ENCODE results near the gene ZBTB38.

- TF ChIP-seq CTCF (conservative IDR thresholded peaks at IDR 0.05 in 1 of 2, IDR thresholded peaks at IDR 0.05 in 1 of 2; ENCODE audit: low read depth in 1 of 2, low read length in 2 of 2) (no peak), EZH2 (IDR thresholded peaks at IDR 0.05; ENCODE audit: low read length, missing control alignments) (no peak)
Observed at GRCh38 chr3:141337523-141337854, 30.8 kb upstream of the ZBTB38 start.
